ENCODE results near the gene LAIR2.

- TF ChIP-seq CTCF (IDR thresholded peaks at IDR 0.05) (peak; percentile 18), EZH2 (IDR thresholded peaks at IDR 0.05) (no peak), EZH2phosphoT487 (IDR thresholded peaks at IDR 0.05) (no peak)
Observed at GRCh38 chr19:54464630-54465425, 37.8 kb upstream of the LAIR2 start.

Data from neural progenitor cell (in vitro differentiated cells).